CD4-positive, alpha-beta T cell treated with Interleukin-17A for 1 hour (primary cell): Measurements from ENCODE around the gene ANGPTL7.
"Not testable (repeated sequence)": the region's sequence is repeated elsewhere in the genome, so short reads cannot be mapped to it uniquely, and the experiment has no call there.

Source experiments
- DNase-seq: peaks from one replicate; pipeline ENCODE4 v3.0.0-alpha.2; 2020

ANGPTL7 gene, protein sequence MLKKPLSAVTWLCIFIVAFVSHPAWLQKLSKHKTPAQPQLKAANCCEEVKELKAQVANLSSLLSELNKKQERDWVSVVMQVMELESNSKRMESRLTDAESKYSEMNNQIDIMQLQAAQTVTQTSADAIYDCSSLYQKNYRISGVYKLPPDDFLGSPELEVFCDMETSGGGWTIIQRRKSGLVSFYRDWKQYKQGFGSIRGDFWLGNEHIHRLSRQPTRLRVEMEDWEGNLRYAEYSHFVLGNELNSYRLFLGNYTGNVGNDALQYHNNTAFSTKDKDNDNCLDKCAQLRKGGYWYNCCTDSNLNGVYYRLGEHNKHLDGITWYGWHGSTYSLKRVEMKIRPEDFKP

DNA sequence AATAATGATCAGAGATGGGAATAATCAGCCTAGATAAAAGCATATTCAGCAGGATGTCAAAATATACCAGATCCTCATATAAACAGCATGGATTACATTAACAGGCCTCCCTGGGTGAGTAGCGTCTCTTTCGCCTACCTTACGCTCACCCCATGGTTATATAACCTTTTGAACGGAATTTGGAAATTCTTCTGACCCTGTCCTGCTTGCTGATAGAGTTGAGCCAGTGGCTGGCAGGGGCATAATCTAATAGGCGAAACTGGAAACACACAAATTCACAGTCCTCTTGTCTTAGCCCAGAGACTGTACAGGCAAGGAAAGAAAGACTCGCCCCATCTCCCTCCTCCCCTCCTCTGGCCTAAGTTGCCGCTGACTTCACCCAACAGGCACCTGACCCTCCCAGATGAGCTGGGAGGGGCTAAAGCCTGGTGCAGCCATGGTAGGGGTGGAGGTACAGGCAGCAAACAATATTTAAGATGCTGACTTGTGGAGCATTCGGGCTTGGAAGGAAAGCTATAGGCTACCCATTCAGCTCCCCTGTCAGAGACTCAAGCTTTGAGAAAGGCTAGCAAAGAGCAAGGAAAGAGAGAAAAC is at the start of gene ANGPTL7:
Gene ANGPTL7 (plus strand): TSS at position 498 of the 594 bp plus-strand sequence. CDS start 225 bp downstream, outside the sequence.
- no peak for DNase-seq

- DNase-seq: no peak
These were observed 46.4 kb upstream of the ANGPTL7 start for GRCh38 chr1:11142618-11143391.

DNA sequence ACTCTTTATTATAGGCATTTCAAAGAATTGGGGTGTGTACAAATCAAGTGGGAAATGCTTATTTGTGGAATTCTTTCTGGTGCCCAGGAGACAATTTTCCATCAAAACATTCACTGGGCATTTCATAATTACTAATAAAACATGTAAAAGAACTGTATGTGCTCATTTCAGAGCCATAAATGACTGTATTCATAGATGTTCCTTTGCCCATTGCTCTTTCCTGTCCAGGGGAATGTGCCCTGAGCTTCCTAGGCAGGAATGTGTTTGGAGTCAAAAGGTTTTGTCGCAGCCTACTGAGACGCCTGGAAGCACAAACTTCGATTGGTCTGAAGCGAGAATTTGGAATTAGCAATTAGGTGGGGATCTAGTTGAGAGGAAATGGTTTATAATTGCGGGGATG is 45.8 kb upstream of the ANGPTL7 start:
- no peak for DNase-seq

GRCh38 chr1:11143907-11144306 is 45.2 kb upstream of the ANGPTL7 start:
- DNase-seq: no peak

GRCh38 chr1:11144570-11145256 is 44.4 kb upstream of the ANGPTL7 start:
- no peak for DNase-seq

DNA sequence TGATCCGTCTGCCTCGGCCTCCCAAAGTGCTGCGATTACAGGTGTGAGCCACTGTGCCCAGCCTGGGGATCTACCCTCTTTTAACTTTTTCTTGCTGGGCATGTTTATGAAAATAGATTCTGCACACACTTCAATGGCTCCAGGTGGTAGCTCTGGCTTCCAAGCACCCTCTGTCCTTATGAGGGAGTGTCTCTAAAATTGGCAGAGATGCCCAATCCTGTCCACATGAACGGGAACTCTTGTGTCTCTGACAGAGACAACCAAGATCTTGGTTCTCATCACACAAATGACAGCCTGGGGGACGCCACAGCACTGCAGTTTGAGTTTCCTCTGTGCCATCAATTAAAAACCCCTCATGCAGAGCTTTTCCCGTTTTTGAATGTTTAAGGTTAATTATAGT is 43.4 kb upstream of the ANGPTL7 start:
- DNase-seq: no peak

DNA sequence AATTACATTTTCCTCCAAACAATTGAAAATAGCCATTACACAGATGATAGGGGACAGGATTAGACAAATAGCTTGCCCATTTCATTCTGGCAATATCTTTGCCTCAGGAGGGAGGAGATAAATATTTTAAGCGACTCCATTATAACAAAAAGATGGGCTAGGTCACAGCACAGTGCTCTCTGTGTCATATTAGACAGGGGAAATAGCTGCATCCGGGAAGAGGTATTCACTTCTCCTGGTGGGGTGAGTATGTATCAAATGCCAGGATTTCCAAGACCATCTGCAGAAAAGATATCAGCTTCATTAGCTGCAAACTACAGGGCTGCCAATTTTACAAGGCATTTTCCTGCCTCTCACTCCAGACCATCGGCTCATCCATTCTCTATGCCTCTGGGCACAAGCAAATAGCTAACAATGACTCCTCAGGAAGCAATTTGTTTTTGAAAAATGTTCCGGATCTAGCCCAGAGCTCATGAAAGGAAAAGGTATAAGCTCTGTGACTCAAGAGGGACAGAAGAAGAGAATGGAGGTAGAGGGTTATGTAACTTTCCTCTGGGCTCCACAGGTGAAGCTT is 41.9 kb upstream of the ANGPTL7 start:
- no peak for DNase-seq

GRCh38 chr1:11150326-11150725 is 38.8 kb upstream of the ANGPTL7 start:
- no peak for DNase-seq

DNA sequence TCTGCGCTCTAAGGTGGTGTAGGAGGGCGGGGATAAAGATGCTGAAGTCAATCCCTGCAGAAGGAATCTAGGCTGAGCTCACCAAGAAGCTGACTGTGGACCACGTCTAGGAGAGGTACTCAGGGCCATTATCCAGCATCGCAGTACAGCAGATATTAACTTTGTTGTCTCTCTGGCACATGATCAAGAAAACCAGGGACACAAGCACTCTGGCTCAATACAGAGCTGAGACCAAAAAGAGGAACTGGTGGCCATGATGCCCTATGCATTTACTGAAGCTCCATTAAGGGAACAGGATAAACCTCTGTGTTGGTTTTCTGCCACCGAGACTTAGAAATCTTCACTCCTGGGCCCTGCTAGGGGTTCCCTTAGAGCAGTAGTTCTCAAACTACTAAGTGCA is 38.0 kb upstream of the ANGPTL7 start:
- DNase-seq: no peak

DNA sequence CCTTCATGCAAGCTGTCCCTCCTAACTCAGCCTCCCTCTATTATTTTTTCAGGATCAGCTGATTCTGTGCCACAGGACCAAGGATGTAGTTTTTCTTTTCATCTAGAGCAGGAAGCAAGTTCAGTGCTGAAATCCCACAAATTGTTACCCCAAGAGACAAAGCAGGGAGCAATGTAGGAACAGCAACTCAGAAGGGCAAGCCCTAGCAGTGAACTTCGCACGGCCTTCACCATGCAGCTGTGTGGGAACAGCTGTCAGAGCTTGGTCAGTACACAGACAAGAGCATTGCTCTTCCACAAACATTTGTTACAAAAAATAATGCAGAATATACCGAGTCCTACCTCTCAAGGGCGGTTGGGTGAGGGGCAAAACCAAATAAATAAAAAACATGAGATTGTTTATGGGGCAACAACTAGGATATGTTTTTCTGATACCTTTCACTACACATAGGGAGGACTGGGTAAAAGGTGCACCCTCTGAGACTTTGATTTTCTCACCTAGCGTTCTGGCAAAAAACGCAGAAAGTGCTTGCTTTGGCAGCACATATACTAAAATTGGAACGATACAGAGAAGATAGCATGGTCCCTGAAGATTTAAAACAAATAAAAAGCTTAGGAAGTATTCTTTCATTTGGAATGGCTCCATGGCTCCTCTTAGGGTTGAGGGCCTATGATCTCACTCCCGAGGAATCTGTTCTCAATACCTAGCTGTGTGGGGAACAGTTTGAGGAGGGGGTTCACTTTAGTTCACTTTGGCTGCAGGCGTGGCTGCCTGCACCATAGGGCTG is 37.1 kb upstream of the ANGPTL7 start:
- no peak for DNase-seq

DNA sequence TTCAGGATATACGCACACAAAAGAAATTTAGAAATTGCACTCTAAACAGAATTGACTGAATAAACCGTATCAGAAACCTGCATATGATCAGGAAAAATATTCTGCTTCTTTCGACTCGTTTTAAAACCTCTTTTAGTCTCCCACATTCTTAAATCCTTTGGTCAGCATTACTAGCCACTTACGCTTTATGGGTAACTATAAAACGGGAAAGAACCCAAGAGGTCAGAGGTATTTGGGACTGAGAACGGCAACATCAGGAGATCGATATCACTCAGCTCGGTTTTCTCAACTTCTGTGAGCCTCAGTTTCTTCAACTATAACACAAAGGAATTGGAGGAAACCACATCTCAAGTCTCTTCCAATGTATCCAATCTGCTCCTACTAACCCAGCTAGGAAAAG is 36.4 kb upstream of the ANGPTL7 start:
- DNase-seq: no peak

DNA sequence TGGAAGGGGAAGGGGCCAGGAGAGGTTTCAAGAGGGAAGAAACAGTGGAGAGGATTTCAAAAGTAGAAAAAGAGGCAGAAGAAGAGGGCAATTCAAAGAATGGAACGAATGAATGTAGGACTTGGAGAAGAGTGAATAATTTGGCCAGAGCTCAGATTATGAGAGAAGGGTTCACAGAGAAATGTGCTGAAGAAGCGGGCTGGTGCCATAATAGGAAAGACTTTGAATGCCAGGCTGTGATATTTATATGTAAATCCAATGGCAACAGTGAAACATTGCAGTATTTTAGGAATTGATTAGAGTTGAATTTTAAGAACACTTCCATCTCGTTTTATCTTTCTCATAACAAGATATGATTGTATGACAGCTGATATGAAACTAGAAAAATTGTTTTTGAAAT is 36.0 kb upstream of the ANGPTL7 start:
- DNase-seq: no peak

- DNase-seq: no peak
These were observed 32.7 kb upstream of the ANGPTL7 start for GRCh38 chr1:11156441-11156840.

- DNase-seq: no peak
These were observed 32.2 kb upstream of the ANGPTL7 start for GRCh38 chr1:11156963-11157362.

DNA sequence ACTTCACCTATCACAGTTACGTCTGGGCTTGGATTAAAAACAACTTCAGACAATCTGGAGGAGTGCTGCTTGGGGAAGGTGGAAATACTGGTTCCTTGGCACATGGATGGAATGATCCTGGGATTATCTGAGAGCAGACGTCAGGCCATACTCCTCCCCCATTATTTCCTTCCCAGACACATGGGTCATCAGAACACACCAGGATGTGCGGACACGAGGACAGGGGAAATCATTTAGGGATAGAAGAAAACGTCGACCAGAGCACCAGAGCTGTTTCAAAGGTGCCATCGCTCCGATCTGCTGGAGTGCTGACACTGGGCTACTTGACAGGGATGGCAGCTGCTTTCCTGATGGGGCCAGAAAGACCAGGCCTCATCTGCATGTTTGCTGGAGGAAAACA is 31.8 kb upstream of the ANGPTL7 start:
- DNase-seq: no peak

DNA sequence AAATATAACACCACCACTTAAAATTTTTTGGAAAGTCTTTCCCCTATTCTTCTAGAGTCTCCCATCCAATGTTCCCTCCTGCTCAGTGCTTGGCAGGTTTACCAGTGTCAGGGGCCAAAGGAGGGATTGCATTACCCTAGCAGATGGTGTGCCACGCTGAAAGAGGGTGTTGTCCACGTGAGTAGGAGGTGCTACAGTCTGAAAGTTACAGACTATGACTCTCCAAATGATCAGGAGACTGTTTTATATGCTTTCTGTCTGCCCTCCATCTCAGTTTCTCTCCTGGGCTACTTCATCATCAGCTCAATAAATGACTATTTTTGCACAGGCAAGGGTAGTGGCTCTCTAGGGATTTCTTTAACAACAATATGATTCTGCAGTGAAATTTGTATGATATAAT is 31.3 kb upstream of the ANGPTL7 start:
- DNase-seq: no peak

DNA sequence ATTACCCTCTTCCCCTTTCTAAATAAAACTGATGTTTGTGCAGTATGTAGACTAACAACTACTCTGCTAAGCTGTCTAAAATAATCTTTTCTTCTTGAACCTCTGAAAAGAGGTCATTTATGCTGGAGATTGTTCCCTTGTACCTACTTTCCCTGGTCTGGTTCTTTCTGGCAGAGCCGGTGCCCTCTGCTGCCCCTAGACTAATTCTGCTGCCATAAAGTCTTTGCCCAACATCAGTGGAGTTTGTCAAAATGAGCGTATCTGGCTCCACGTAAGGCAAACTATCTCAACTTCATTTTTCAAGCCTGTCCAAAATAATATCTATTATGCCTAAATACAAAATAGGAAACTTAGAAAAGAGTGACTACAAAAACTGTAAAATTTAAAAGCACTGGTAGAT is 30.9 kb upstream of the ANGPTL7 start:
- DNase-seq: no peak

GRCh38 chr1:11158720-11159321 is 30.3 kb upstream of the ANGPTL7 start:
- no peak for DNase-seq

- not testable (repeated sequence) for DNase-seq
These were observed 26.4 kb upstream of the ANGPTL7 start for GRCh38 chr1:11162752-11163151.

GRCh38 chr1:11166744-11167143 is 22.4 kb upstream of the ANGPTL7 start:
- DNase-seq: not testable (repeated sequence)

DNA sequence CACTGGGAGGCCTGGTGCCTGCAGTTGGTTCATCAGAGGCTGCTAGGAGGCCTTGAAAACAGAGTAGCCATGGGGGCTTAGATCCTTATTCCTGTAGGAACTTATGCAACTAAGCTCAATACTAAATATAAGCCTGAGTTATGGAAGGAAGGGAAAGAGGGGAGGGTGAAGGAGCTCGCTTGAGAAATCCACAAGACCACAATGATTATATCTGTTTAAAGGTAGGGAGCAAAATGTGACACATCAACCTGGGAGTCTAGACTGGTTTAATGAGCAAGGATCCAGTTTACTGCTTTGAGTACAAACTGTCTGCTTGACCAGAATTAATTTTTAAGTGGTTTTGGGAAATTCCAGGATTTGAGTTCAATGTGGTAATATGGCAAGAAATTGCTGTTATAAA is 20.4 kb upstream of the ANGPTL7 start:
- DNase-seq: no peak

DNA sequence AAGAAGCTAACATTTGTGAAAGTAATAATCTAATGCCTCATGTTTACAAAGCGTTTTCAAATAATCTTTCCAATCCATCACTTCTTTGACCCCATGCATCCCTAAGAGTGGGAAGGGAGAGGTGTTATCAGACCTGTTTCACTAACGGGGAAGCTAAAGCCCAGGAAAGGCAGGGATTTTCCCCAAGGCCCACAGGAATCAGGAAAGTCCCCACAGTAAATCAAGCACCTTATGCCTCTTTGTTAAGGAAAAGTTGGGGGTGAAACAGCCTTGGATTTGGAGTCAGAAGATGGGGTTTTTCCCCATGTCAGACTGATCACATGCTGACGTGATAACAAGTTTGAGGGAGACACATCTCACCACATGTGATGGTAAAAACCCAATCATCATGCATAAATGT is 20.0 kb upstream of the ANGPTL7 start:
- no peak for DNase-seq
